Activated CD8-positive, alpha-beta T cell treated with anti-CD3 and anti-CD28 coated beads, Interleukin-2, amount 10 ng/mL, durations not matched to agents 7 days and 5 days (primary cell): ENCODE data around the gene COL4A3. TPM values are rescaled to one million over a fixed set of nuclear protein-coding genes. Genes with fewer than 3 reads are reported as not detected.

Experiments
- ATAC-seq: fragments of 150-1000 bp; cut with Tn5 transposase; one replicate; pipeline ENCODE4 v1.10.0; 2021; ENCODE audit warnings: moderate library complexity
- CTCF ChIA-PET: fragments of 350-600 bp; sonication (Branson Sonifier 250); formaldehyde crosslinking; loops from one replicate; lab custom pipeline; 2021; ENCODE audit warnings: antibody characterized with exemption; lab: Charles Lee
- POLR2A ChIA-PET: fragments of 350-600 bp; sonication (Branson Sonifier 250); formaldehyde crosslinking; loops from one replicate; lab custom pipeline; 2021; ENCODE audit warnings: antibody characterized with exemption; lab: Charles Lee
- DNase-seq: peaks from one replicate; pipeline ENCODE4 v3.0.0-alpha.2; 2020
- H3K27ac Mint-ChIP-seq: one replicate; pipeline ENCODE4 v1.8.0; 2021; ENCODE audit warnings: mild to moderate bottlenecking, mixed read lengths
- H3K27me3 Mint-ChIP-seq: one replicate; pipeline ENCODE4 v1.8.0; 2021; ENCODE audit warnings: low read depth, mixed read lengths
- H3K36me3 Mint-ChIP-seq: one replicate; pipeline ENCODE4 v1.8.0; 2021; ENCODE audit warnings: low read depth, mixed read lengths
- H3K4me1 Mint-ChIP-seq: one replicate; pipeline ENCODE4 v1.8.0; 2021; ENCODE audit warnings: low read depth, mixed read lengths
- H3K4me3 Mint-ChIP-seq: one replicate; pipeline ENCODE4 v1.8.0; 2021; ENCODE audit warnings: mild to moderate bottlenecking, mixed read lengths
- H3K9me3 Mint-ChIP-seq: one replicate; pipeline ENCODE4 v1.8.0; 2022; ENCODE audit warnings: mixed read lengths; ENCODE audit not compliant: insufficient read depth
- total RNA-seq, 2 experiments: library from RNA; stranded (reverse); gene quantifications; one replicate each; pipeline ENCODE4 v1.2.3, GENCODE V29; 2021

Gene COL4A3
- total RNA-seq, 2 experiments from 2014 or later: not detected

DNA sequence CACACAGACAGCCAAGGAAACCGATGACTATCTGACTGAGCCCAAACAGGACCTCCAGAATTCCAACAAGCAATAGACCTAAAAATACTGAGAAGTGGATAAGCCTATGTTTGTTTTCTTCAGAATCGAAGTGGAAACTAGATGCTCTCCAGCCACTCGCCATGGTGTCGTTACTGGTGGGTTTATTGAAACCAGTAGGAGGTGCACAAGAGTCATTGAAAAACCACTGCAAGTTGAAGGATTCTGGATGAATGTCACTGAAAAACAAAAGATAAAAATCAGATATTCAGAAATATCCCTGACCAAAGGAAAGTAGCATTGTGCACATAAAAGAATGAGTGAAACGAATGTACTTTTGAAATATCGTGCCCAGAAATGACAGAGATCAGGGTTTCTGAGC, 199.3 kb downstream of the COL4A3 start:
- ATAC-seq (no peak), DNase-seq (no peak)
- ChIA-PET POLR2A (no interaction called here), CTCF (no interaction called here)
- H3K36me3 Mint-ChIP-seq: peaks cover 8% of the 10 kb centered on the region
- H3K9me3 Mint-ChIP-seq: no peaks in the 10 kb centered on the region
- H3K4me3 Mint-ChIP-seq: no peak overlapping the region
- no peaks in the 10 kb centered on the region for H3K4me1 Mint-ChIP-seq
- H3K27me3 Mint-ChIP-seq: no peaks in the 10 kb centered on the region
- H3K27ac Mint-ChIP-seq: no peak overlapping the region

Other genes with a start within 250 kb of the COL4A3 start
- gene COL4A4, start 419 bp upstream of the COL4A3 start, total RNA-seq: not detected
- 10 to 100 TPM; 64.5 to 68.3 TPM for gene MFF, start 160.6 kb downstream of the COL4A3 start, total RNA-seq
- gene TM4SF20, start 214.7 kb downstream of the COL4A3 start, total RNA-seq: not detected
- not detected for gene SCYGR1, start 223.3 kb downstream of the COL4A3 start, total RNA-seq